AG09309 (cell line): Measurements from ENCODE around the gene CA6.

Experiments used
- DNase-seq: peaks from one replicate; pipeline ENCODE4 v3.0.0-alpha.2; 2010; ENCODE audit warnings: low read depth
- H3K4me3 ChIP-seq: 2 replicates; pipeline ENCODE4 v1.5.1; 2011; ENCODE audit warnings: mild to moderate bottlenecking, low read depth, low read length, moderate library complexity; ENCODE audit not compliant: control insufficient read depth
- CTCF ChIP-seq: IDR thresholded peaks from 2 replicates; pipeline ENCODE4 v1.5.1; 2011; ENCODE audit warnings: mild to moderate bottlenecking, low read depth, low read length, inconsistent platforms; ENCODE audit not compliant: insufficient read depth, control insufficient read depth; ENCODE audit errors: missing control alignments

Gene CA6

GRCh38 chr1:8974551-8974950 is 28.9 kb downstream of the CA6 start:
- DNase-seq = no peak
- no peak for TF ChIP-seq CTCF
- no peak overlapping the region for H3K4me3 ChIP-seq

- no peak overlapping the region for H3K4me3 ChIP-seq
- DNase-seq = no peak
- no peak for TF ChIP-seq CTCF
Observed at GRCh38 chr1:8976338-8976737, 30.7 kb downstream of the CA6 start.

- no peak for TF ChIP-seq CTCF
- H3K4me3 ChIP-seq = no peak overlapping the region
- no peak for DNase-seq
Observed at GRCh38 chr1:8976896-8977450, 31.3 kb downstream of the CA6 start.

- no peak overlapping the region for H3K4me3 ChIP-seq
- no peak for DNase-seq
- no peak for TF ChIP-seq CTCF
Observed at GRCh38 chr1:8980656-8981055, 35.0 kb downstream of the CA6 start.

- H3K4me3 ChIP-seq = no peak overlapping the region
- DNase-seq = no peak
- TF ChIP-seq CTCF = no peak
Observed at GRCh38 chr1:8981169-8981568, 35.5 kb downstream of the CA6 start.

- DNase-seq = no peak
- no peak for TF ChIP-seq CTCF
- no peak overlapping the region for H3K4me3 ChIP-seq
Observed at GRCh38 chr1:8984203-8984602, 38.5 kb downstream of the CA6 start.

- no peak for DNase-seq
- no peak overlapping the region for H3K4me3 ChIP-seq
- no peak for TF ChIP-seq CTCF
Observed at GRCh38 chr1:8984990-8985389, 39.3 kb downstream of the CA6 start.
